GM10266 (cell line): ENCODE results near the gene LRP8.

Source experiments
- DNase-seq: peaks from one replicate; pipeline ENCODE4 v3.0.0; 2012; ENCODE audit errors: extremely low spot score
- TF ChIP-seq, protein P1 (sequence below): IDR thresholded peaks from 2 replicates; pipeline ENCODE4 v1.5.1; 2012; ENCODE audit warnings: mild to moderate bottlenecking, low read depth; ENCODE audit not compliant: control insufficient read depth, insufficient read depth; ENCODE audit errors: missing control alignments

The LRP8 gene

DNA sequence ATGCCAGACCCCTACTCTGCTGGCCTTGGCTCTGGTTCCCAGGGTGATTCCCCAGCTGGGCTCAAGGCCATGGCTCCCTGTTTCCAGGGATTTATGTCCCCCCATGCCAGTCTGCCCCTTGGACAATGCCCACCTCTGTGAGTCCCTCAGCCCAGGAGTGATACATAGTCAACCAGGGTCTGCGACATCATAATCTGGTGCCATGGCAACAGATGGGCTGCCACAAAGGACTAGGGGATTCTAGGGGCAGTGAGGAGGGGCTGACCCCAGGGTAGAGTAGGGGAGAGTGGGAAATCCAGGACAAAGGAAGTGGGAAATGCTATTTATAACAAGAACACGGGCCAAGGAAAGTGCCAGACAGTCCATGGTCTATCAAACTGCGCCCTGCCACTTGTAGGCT, 33.8 kb downstream of the LRP8 start:
- DNase-seq = no peak
- TF ChIP-seq, protein P1, sequence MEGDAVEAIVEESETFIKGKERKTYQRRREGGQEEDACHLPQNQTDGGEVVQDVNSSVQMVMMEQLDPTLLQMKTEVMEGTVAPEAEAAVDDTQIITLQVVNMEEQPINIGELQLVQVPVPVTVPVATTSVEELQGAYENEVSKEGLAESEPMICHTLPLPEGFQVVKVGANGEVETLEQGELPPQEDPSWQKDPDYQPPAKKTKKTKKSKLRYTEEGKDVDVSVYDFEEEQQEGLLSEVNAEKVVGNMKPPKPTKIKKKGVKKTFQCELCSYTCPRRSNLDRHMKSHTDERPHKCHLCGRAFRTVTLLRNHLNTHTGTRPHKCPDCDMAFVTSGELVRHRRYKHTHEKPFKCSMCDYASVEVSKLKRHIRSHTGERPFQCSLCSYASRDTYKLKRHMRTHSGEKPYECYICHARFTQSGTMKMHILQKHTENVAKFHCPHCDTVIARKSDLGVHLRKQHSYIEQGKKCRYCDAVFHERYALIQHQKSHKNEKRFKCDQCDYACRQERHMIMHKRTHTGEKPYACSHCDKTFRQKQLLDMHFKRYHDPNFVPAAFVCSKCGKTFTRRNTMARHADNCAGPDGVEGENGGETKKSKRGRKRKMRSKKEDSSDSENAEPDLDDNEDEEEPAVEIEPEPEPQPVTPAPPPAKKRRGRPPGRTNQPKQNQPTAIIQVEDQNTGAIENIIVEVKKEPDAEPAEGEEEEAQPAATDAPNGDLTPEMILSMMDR = no peak

DNA sequence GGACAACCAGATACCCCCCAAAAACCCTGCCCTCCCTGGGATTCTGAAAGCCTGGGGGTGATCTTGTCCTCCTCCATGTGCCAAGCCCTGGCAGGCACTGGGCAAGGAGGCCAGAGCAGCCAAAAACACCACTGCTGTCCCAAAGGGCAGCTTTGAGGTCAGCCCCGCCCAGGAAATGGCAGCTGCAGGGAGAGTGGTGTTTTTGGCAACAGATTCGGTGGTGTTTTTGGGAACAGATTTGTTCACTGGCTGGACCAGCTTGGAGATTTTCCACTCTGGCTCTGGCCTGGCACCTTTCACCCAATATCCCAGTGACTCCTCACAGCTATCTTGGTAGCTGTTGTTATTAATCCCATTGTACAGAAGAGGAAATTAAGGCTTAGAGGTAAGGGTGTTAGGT, 34.7 kb downstream of the LRP8 start:
- TF ChIP-seq, protein P1 = no peak
- no peak for DNase-seq

DNA sequence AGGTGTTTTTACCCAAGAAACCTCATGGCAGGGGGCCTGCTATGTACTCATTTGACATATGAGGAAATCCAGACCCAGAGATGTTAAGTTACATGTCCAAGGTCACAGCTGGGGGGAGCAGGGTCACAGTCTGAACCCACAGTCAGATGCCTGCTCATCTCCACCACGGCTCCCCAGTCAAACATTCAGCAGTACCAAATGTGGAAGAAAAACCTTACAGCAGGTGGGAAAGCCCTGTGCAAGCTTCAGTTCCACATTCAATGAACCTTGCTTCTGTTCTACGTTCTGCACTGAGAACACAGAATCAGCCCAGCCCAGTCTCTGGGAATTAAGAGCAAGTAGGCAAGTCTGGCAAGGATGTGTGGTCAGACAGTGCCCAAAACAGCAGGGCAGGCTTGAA, 35.2 kb downstream of the LRP8 start:
- no peak for DNase-seq
- TF ChIP-seq, protein P1 = no peak

DNA sequence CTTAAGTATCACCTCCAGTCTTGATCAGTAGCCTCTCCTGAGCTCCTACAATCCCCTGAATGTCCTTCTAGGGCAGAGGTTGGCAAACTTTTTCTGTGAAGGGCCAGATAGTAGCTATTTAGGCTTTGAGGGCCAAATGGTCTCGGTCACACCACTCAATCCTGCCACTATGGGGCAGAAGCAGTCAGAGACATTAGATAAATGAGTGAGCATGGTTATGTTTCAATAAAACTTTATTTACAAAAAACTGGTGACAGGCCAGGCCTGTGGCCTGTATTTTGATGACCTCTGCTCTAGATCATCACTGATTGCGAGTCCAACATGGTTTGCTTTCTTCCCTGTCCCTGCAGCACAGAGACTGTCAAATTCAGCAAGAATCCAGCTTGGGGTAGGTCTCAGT, 36.3 kb downstream of the LRP8 start:
- no peak for DNase-seq
- TF ChIP-seq, protein P1 = no peak

DNA sequence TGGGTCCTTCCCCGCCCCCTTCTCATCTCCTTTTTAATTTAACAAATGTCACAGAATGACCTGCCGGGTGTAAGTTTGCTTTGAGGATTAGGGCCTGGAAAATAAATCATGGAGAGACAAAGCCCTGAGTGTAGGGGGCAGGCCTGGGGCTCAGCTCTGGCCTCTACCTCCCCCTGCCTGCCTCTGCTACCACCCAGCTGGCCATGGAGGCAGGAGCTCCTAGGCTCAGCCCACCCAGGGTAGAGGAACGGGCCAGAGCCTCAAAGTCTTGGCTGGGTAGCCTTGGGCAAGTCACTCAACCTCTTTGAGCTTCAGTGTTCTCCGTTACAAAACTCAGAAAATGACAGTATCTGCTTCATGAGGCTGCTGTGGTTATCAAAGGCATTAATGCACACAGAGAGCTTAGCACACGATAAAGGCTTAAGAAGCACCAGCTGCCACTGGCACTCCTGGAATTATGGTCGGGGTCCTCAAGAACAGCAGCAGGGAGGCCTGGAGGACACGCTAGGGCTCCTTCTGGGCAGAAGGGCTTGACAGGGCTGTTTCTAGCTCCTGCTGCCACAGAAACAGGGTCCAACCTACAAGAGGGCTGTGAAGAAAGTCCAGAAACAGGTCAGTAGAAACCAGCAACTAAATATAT, 39.0 kb downstream of the LRP8 start:
- TF ChIP-seq, protein P1 = no peak
- DNase-seq = no peak

DNA sequence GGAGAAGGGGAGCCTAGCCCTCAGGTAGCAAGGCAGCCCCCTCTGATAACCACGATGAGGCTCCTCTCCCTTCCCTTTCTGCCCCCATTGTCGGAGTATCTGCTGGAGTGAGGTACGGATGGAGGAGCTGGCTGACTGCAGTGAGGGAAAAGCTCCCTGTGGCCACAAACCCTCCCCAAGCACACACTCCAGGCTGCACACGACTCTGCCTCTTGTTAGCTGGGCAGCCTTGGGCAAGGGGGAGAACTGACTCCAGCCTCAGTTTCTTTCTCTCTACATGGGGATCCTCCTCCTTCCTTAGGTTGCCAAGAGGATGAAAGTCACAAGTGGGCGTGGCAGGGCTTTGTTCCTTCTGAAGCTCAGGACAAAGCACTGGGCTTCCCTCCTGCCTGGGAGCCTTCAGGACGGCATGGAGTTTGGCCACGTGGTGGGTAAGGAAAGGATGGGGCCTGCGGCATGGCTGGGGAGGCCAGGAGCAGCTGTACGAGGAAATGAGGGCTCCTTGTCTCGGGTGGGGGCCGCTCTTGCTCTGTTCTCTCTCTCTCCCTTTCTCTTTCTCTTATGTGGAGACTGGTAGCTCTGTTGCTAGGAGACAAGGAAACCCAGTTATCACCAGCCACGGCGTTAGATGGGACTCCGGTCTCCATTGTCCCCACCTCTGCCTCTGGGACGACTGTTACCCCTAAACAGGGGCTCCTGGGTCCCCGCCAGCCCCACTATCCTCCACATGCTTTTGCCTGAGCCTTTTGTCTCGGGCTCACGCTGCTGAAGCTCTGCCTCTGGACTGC, 39.7 kb downstream of the LRP8 start:
- TF ChIP-seq, protein P1 = no peak
- no peak for DNase-seq

DNA sequence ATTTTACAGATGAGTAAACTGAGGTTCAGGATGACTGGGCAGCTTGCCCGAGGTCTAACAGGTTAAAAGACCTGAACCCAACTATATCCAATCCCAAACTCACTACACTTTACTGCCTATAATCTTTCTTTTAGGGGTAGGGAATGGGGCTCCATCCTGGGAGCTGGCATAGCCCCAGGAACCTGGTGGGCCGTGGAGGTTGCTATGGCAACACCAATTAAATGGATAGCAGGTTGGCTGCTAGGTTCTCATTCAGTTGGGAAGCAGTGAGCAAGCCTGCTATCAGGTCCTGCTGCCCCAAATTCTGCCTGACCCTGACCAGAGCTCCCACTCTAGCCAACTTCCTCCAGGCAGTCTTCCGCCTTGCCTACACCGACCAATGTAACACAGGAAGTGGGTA, 40.9 kb downstream of the LRP8 start:
- TF ChIP-seq, protein P1 = no peak
- no peak for DNase-seq
